K562 (cell line): ENCODE results near the gene FUZ. TPM values are rescaled to one million over a fixed set of nuclear protein-coding genes. Genes with fewer than 3 reads are reported as not detected.

Experiments
- FOXJ3 ChIP-seq: sonication (generic); formaldehyde crosslinking; IDR thresholded peaks from 2 replicates; pipeline ENCODE4 v1.4.0; 2020; ENCODE audit warnings: mild to moderate bottlenecking, missing genetic modification reagents
- RAD51 ChIP-seq: fragments of 450-650 bp; IDR thresholded peaks from 2 replicates; pipeline ENCODE4 v1.7.1; 2016; ENCODE audit warnings: low read depth, mild to moderate bottlenecking, borderline replicate concordance
- SMAD4 ChIP-seq: fragments of 250-450 bp; sonication (Bioruptor Pico); conservative IDR thresholded peaks from 2 replicates; pipeline ENCODE4 v1.8.0; 2021; ENCODE audit warnings: inconsistent platforms, mild to moderate bottlenecking, moderate library complexity
- SRF ChIP-seq, 2 experiments: fragments of 250-450, 450-650 bp in 1 of 2; sonication (Bioruptor Pico) in 1 of 2; sonication (generic) in 1 of 2; formaldehyde crosslinking; IDR thresholded peaks; 2 replicates each; pipeline versions ENCODE4 v1.5.0 to v1.5.1; 2020 to 2022; ENCODE audit warnings: mild to moderate bottlenecking in 1 of 2, missing genetic modification reagents in 1 of 2
- TCF3 ChIP-seq: sonication (generic); formaldehyde crosslinking; IDR thresholded peaks from 2 replicates; pipeline ENCODE4 v1.4.0; 2020; ENCODE audit warnings: mild to moderate bottlenecking, missing genetic modification reagents
- ZBED1 ChIP-seq: IDR thresholded peaks from 2 replicates; pipeline ENCODE4 v1.6.1; 2014
- ZNF165 ChIP-seq: fragments of 250-450 bp; sonication (Bioruptor Pico); IDR thresholded peaks from 2 replicates; pipeline ENCODE4 v1.4.0; 2020; ENCODE audit warnings: borderline replicate concordance
- ZNF431 ChIP-seq: sonication (generic); formaldehyde crosslinking; IDR thresholded peaks from 2 replicates; pipeline ENCODE4 v1.8.0; 2022; ENCODE audit warnings: mild to moderate bottlenecking, missing genetic modification reagents
- polyA plus RNA-seq, 8 experiments: library from polyadenylated mRNA; depleted of rRNA in 4 of 8; stranded (reverse) in 5 of 8; unstranded in 3 of 8; fragments of >200 nt; fragmentation: Nextera tagmentation in 2 of 8; fragmentation: Illumina TruSeq in 1 of 8; extraction: Ambion mirVana in 2 of 8; extraction: Trizol in 1 of 8; gene quantifications; 2 replicates each; pipeline versions ENCODE4 v1.2.1 to v1.2.3, GENCODE V29; 2011 to 2014; ENCODE audit warnings: inconsistent platforms in 1 of 8, missing spikeins in 1 of 8
- total RNA-seq, 7 experiments: library from RNA; depleted of rRNA in 6 of 7; stranded (reverse); fragments of >200 nt in 6 of 7; fragmentation: Illumina TruSeq in 2 of 7; extraction: Trizol in 2 of 7; gene quantifications; 2 replicates each; pipeline versions ENCODE4 v1.2.1 to v1.2.3, GENCODE V29; 2011 to 2021; ENCODE audit warnings: low replicate concordance in 1 of 7
- TF ChIP-seq, protein P1 (sequence below): sonication (generic); formaldehyde crosslinking; IDR thresholded peaks from 2 replicates; pipeline ENCODE4 v1.9.0; 2022; ENCODE audit warnings: mild to moderate bottlenecking, missing genetic modification reagents
- TF ChIP-seq, protein P2 (sequence below): fragments of 250-450 bp; sonication (Bioruptor Pico); IDR thresholded peaks from 2 replicates; pipeline ENCODE4 v1.8.0; 2022; ENCODE audit warnings: moderate library complexity, mild to moderate bottlenecking, inconsistent platforms
- TF ChIP-seq, protein P3 (sequence below): sonication (generic); formaldehyde crosslinking; IDR thresholded peaks from 2 replicates; pipeline ENCODE4 v1.4.0; 2020; ENCODE audit warnings: mild to moderate bottlenecking, missing genetic modification reagents
- TF ChIP-seq, protein P4 (sequence below), 2 experiments: fragments of 450-650 bp in 1 of 2; IDR thresholded peaks; 2 replicates each; pipeline ENCODE4 v1.6.1; 2011 to 2017; ENCODE audit warnings: low read depth in 2 of 2, antibody characterized with exemption in 1 of 2, borderline replicate concordance in 1 of 2, low read length in 1 of 2, mild to moderate bottlenecking in 1 of 2, mixed read lengths in 1 of 2; ENCODE audit not compliant: control insufficient read depth in 1 of 2
- TF ChIP-seq, protein P5 (sequence below), 3 experiments: fragments of 200-800 bp in 1 of 3; sonication (Bioruptor generic) in 1 of 3; sonication (generic) in 1 of 3; formaldehyde crosslinking in 1 of 3; IDR thresholded peaks; 2 replicates each; pipeline versions ENCODE4 v1.6.1 to v1.8.0; 2016 to 2022; ENCODE audit warnings: mild to moderate bottlenecking in 2 of 3, missing compliant biosample characterization in 2 of 3, missing genetic modification characterization in 2 of 3, missing genetic modification reagents in 1 of 3
- TF ChIP-seq, protein P6 (sequence below): fragments of 450-650 bp; formaldehyde crosslinking; IDR thresholded peaks from 2 replicates; pipeline ENCODE4 v1.4.0; 2022; ENCODE audit warnings: missing genetic modification characterization

FUZ gene
- total and polyA plus RNA-seq, 9 of the 15 experiments (the other 6 are each of a cell fraction or from before 2014, with no cell fraction given), result 0.17 to 7.6 (median 3.6) TPM; not detected in 1

DNA sequence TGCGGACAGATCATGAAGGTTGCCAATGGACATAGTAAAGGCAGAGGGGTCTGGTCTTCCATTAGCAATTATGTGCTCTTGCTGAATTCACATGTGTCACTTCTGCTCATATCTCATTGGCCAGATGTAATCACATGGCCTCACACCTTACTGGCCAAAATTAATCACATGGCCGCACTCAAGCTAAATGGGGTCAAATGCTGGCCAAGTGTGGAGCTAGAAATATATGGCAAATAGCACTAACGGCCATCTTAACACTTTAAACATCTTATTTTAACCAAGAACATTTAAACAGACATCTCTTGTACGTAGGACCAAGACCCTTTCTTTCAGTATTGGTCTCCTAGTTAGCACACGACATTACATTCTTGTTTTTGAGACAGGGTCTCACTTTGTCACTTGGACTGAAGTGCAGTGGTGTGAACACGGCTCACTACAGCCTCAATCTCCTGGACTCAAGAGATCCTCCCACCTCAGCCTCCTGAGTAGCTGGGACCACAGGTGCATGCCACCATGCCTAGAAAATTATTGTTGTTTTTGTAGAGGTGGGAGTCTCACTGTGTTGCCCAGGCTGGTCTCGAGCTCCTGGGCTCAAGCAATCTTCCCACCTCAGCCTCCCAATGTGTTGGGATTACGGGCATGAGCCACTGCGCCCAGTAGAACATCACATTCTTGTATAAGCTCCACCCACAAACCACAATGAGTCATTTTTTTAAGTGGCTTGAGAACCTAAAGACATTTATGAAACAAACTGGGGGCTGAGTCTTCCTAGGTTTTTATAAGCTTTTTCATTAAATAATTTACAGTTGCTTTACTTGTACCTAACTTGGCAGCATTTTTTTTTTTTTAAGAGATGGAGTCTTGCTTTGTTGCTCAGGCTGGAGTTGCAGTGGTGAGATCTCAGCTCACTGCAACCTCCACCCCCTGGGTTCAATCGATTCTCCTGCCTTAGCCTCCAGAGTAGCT is 34.9 kb upstream of the FUZ start (continued):
- TF ChIP-seq, protein P1, sequence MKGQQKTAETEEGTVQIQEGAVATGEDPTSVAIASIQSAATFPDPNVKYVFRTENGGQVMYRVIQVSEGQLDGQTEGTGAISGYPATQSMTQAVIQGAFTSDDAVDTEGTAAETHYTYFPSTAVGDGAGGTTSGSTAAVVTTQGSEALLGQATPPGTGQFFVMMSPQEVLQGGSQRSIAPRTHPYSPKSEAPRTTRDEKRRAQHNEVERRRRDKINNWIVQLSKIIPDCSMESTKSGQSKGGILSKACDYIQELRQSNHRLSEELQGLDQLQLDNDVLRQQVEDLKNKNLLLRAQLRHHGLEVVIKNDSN (CRISPR knock-in tag), result peak; percentile 96
- TF ChIP-seq SMAD4 (CRISPR knock-in tag) (0 out of 2 replicates have a peak, but pooled peaks have one; percentile 26), RAD51 (peak; percentile 91), TCF3 (CRISPR knock-in tag) (no peak), FOXJ3 (CRISPR knock-in tag) (no peak), ZNF165 (CRISPR knock-in tag) (no peak), SRF (CRISPR knock-in tag; IDR thresholded peaks at IDR 0.05) (0 out of 4 replicates have a peak, but pooled peaks of 1 of the 2 experiments have one; percentile 32), ZBED1 (no peak), ZNF431 (0 out of 2 replicates have a peak, but pooled peaks have one; percentile 55)
- TF ChIP-seq, protein P2, sequence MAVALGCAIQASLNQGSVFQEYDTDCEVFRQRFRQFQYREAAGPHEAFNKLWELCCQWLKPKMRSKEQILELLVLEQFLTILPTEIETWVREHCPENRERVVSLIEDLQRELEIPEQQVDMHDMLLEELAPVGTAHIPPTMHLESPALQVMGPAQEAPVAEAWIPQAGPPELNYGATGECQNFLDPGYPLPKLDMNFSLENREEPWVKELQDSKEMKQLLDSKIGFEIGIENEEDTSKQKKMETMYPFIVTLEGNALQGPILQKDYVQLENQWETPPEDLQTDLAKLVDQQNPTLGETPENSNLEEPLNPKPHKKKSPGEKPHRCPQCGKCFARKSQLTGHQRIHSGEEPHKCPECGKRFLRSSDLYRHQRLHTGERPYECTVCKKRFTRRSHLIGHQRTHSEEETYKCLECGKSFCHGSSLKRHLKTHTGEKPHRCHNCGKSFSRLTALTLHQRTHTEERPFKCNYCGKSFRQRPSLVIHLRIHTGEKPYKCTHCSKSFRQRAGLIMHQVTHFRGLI (CRISPR knock-in tag), result no peak
- TF ChIP-seq, protein P3, sequence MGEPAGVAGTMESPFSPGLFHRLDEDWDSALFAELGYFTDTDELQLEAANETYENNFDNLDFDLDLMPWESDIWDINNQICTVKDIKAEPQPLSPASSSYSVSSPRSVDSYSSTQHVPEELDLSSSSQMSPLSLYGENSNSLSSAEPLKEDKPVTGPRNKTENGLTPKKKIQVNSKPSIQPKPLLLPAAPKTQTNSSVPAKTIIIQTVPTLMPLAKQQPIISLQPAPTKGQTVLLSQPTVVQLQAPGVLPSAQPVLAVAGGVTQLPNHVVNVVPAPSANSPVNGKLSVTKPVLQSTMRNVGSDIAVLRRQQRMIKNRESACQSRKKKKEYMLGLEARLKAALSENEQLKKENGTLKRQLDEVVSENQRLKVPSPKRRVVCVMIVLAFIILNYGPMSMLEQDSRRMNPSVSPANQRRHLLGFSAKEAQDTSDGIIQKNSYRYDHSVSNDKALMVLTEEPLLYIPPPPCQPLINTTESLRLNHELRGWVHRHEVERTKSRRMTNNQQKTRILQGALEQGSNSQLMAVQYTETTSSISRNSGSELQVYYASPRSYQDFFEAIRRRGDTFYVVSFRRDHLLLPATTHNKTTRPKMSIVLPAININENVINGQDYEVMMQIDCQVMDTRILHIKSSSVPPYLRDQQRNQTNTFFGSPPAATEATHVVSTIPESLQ (CRISPR knock-in tag), result no peak
- TF ChIP-seq, protein P4, sequence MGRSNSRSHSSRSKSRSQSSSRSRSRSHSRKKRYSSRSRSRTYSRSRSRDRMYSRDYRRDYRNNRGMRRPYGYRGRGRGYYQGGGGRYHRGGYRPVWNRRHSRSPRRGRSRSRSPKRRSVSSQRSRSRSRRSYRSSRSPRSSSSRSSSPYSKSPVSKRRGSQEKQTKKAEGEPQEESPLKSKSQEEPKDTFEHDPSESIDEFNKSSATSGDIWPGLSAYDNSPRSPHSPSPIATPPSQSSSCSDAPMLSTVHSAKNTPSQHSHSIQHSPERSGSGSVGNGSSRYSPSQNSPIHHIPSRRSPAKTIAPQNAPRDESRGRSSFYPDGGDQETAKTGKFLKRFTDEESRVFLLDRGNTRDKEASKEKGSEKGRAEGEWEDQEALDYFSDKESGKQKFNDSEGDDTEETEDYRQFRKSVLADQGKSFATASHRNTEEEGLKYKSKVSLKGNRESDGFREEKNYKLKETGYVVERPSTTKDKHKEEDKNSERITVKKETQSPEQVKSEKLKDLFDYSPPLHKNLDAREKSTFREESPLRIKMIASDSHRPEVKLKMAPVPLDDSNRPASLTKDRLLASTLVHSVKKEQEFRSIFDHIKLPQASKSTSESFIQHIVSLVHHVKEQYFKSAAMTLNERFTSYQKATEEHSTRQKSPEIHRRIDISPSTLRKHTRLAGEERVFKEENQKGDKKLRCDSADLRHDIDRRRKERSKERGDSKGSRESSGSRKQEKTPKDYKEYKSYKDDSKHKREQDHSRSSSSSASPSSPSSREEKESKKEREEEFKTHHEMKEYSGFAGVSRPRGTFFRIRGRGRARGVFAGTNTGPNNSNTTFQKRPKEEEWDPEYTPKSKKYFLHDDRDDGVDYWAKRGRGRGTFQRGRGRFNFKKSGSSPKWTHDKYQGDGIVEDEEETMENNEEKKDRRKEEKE (IDR thresholded peaks at IDR 0.05; ENCODE audit: borderline replicate concordance in 1 of 2, control insufficient read depth in 1 of 2, low read depth in 2 of 2, low read length in 1 of 2), result no peak
- TF ChIP-seq, protein P5, sequence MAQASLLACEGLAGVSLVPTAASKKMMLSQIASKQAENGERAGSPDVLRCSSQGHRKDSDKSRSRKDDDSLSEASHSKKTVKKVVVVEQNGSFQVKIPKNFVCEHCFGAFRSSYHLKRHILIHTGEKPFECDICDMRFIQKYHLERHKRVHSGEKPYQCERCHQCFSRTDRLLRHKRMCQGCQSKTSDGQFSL (CRISPR knock-in tag; IDR thresholded peaks at IDR 0.05), result no peak
- TF ChIP-seq, protein P5 (tag; IDR thresholded peaks at IDR 0.05), result no peak
- TF ChIP-seq, protein P6, sequence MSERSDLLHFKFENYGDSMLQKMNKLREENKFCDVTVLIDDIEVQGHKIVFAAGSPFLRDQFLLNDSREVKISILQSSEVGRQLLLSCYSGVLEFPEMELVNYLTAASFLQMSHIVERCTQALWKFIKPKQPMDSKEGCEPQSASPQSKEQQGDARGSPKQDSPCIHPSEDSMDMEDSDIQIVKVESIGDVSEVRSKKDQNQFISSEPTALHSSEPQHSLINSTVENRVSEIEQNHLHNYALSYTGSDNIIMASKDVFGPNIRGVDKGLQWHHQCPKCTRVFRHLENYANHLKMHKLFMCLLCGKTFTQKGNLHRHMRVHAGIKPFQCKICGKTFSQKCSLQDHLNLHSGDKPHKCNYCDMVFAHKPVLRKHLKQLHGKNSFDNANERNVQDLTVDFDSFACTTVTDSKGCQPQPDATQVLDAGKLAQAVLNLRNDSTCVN (CRISPR knock-in tag), result no peak
